IMR-90 (cell line): ENCODE measurements around the gene XRN1. TPM values are rescaled to one million over a fixed set of nuclear protein-coding genes. Genes with fewer than 3 reads are reported as not detected.

ENCODE experiments used
- ATAC-seq: fragments of 200-7000 bp; cut with Tn5 transposase; 2 replicates; pipeline ENCODE4 v1.9.1; 2020; ENCODE audit warnings: low read depth, mild to moderate bottlenecking, moderate library complexity
- BruUV-seq: library from RNA; stranded (reverse); fragments of 400-500 nt; replicated peaks from 2 replicates; lab custom pipeline; 2021; lab: Mats Ljungman, UMichigan
- CTCF ChIA-PET: fragments of 300-600 bp; formaldehyde crosslinking; extraction: SDS; loops from one replicate; lab custom pipeline; 2021; ENCODE audit warnings: antibody characterized with exemption; lab: Yijun Ruan, JAX
- POLR2A ChIA-PET: fragments of 300-600 bp; sonication (Branson Sonifier 250); formaldehyde crosslinking; loops from one replicate; lab custom pipeline; 2022; ENCODE audit warnings: antibody characterized with exemption; ENCODE audit not compliant: unreplicated experiment; lab: Charles Lee
- DNase-seq: peaks from one replicate; pipeline ENCODE4 v3.0.0; 2013
- H2AFZ ChIP-seq: replicated peaks from 2 replicates; pipeline ENCODE3; 2013; ENCODE audit warnings: low read length, mild to moderate bottlenecking; ENCODE audit not compliant: poor library complexity
- H2AK5ac ChIP-seq: 2 replicates; pipeline ENCODE4 v1.6.1; 2013; ENCODE audit warnings: low read depth, low read length, inconsistent platforms
- H2AK9ac ChIP-seq: replicated peaks from 2 replicates; pipeline ENCODE3; 2013; ENCODE audit warnings: mild to moderate bottlenecking, low read depth, low read length, moderate library complexity; ENCODE audit not compliant: poor library complexity
- H2BK120ac ChIP-seq: 2 replicates; pipeline ENCODE4 v1.6.1; 2013; ENCODE audit warnings: low read depth, low read length, inconsistent platforms
- H2BK15ac ChIP-seq: 3 replicates; pipeline ENCODE4 v1.6.1; 2013; ENCODE audit warnings: low read depth, low read length, inconsistent platforms
- H2BK20ac ChIP-seq: 2 replicates; pipeline ENCODE4 v1.6.1; 2013; ENCODE audit warnings: low read depth, mild to moderate bottlenecking, inconsistent platforms, low read length, moderate library complexity
- H2BK5ac ChIP-seq: 2 replicates; pipeline ENCODE4 v1.6.1; 2013; ENCODE audit warnings: mild to moderate bottlenecking, low read depth, low read length, inconsistent platforms; ENCODE audit not compliant: poor library complexity, severe bottlenecking
- H3K14ac ChIP-seq: replicated peaks from 2 replicates; pipeline ENCODE4 v1.6.1; 2013; ENCODE audit warnings: low read depth, low read length, inconsistent platforms
- H3K18ac ChIP-seq: 2 replicates; pipeline ENCODE4 v1.6.1; 2013; ENCODE audit warnings: low read depth, low read length, control low read depth
- H3K23ac ChIP-seq: 2 replicates; pipeline ENCODE4 v1.6.1; 2013; ENCODE audit warnings: low read depth, low read length, inconsistent platforms
- H3K27ac ChIP-seq: 2 replicates; pipeline ENCODE4 v1.5.1; 2013; ENCODE audit warnings: mild to moderate bottlenecking, control low read depth, low read length; ENCODE audit not compliant: insufficient read depth
- H3K27me3 ChIP-seq: 2 replicates; pipeline ENCODE4 v1.6.1; 2013; ENCODE audit warnings: low read length; ENCODE audit not compliant: control insufficient read depth, insufficient read depth
- H3K36me3 ChIP-seq: 2 replicates; pipeline ENCODE4 v1.6.1; 2013; ENCODE audit warnings: low read length, mixed read lengths; ENCODE audit not compliant: control insufficient read depth, insufficient read depth
- H3K4ac ChIP-seq: 2 replicates; pipeline ENCODE4 v1.6.1; 2013; ENCODE audit warnings: low read depth, low read length, inconsistent platforms
- H3K4me1 ChIP-seq: 2 replicates; pipeline ENCODE4 v1.6.1; 2013; ENCODE audit warnings: low read length, mixed read lengths; ENCODE audit not compliant: control insufficient read depth, insufficient read depth
- H3K4me2 ChIP-seq: 2 replicates; pipeline ENCODE4 v1.6.1; 2013; ENCODE audit warnings: low read depth, mild to moderate bottlenecking, control low read depth, low read length, moderate library complexity
- H3K4me3 ChIP-seq: 2 replicates; pipeline ENCODE4 v1.5.1; 2013; ENCODE audit warnings: low read depth, mild to moderate bottlenecking, control low read depth, low read length, moderate library complexity; ENCODE audit not compliant: insufficient read depth
- H3K56ac ChIP-seq: 2 replicates; pipeline ENCODE4 v1.6.1; 2013; ENCODE audit warnings: low read length, inconsistent platforms; ENCODE audit not compliant: insufficient read depth; ENCODE audit errors: extremely low read depth
- H3K79me1 ChIP-seq, 2 experiments: 2 replicates each; pipeline ENCODE4 v1.6.1; 2013; ENCODE audit warnings: low read length in 2 of 2, inconsistent platforms in 1 of 2, low read depth in 1 of 2
- H3K9ac ChIP-seq: 2 replicates; pipeline ENCODE4 v1.6.1; 2013; ENCODE audit warnings: low read depth, low read length, control low read depth
- H3K9me1 ChIP-seq: 2 replicates; pipeline ENCODE4 v1.6.1; 2013; ENCODE audit warnings: low read length, inconsistent platforms; ENCODE audit not compliant: insufficient read depth
- H3K9me3 ChIP-seq: 2 replicates; pipeline ENCODE4 v1.6.1; 2013; ENCODE audit warnings: low read length; ENCODE audit not compliant: control insufficient read depth, insufficient read depth
- H4K20me1 ChIP-seq: 2 replicates; pipeline ENCODE4 v1.6.1; 2013; ENCODE audit warnings: low read length, inconsistent platforms; ENCODE audit not compliant: insufficient read depth
- H4K5ac ChIP-seq: 2 replicates; pipeline ENCODE4 v1.6.1; 2013; ENCODE audit warnings: mild to moderate bottlenecking, low read depth, low read length, control low read depth
- H4K8ac ChIP-seq, 2 experiments: 2 replicates each; pipeline ENCODE4 v1.6.1; 2013; ENCODE audit warnings: low read depth in 2 of 2, low read length in 2 of 2, control low read depth in 1 of 2, inconsistent platforms in 1 of 2
- H4K91ac ChIP-seq: 2 replicates; pipeline ENCODE4 v1.6.1; 2013; ENCODE audit warnings: low read depth, low read length, inconsistent platforms; ENCODE audit not compliant: insufficient read depth
- FOS ChIP-seq: fragments of 150-350 bp; IDR thresholded peaks from 2 replicates; pipeline ENCODE4 v1.6.1; 2016; ENCODE audit warnings: low read depth, low read length
- MAFK ChIP-seq: IDR thresholded peaks from 2 replicates; pipeline ENCODE4 v1.6.1; 2012; ENCODE audit warnings: low read depth, low read length, improper control_type of control experiment
- RCOR1 ChIP-seq: IDR thresholded peaks from 2 replicates; pipeline ENCODE4 v1.6.1; 2012; ENCODE audit warnings: mild to moderate bottlenecking, low read length, improper control_type of control experiment; ENCODE audit not compliant: insufficient replicate concordance
- dilution Hi-C: fragments of 300-500 bp; cut with HindIII; formaldehyde crosslinking; loops from one replicate; pipeline ENCODE4 v1.14.3; 2018; ENCODE audit warnings: low sequenced_read_pairs; ENCODE audit not compliant: unreplicated experiment
- in situ Hi-C: fragments of 300-500 bp; cut with MboI; formaldehyde crosslinking; loops from 3 replicates; pipeline ENCODE4 v1.14.3; 2019; ENCODE audit warnings: low sequenced_read_pairs, inconsistent platforms, mixed read lengths
- intact Hi-C: fragments of 100-400 bp; cut with micrococcal nuclease; formaldehyde crosslinking; loops from 2 replicates; pipeline ENCODE4 v1.10.0; 2022
- polyA plus RNA-seq, 3 experiments: library from polyadenylated mRNA; depleted of rRNA; stranded (reverse); fragments of >200 nt; gene quantifications; 2 replicates each; pipeline ENCODE4 v1.2.3, GENCODE V29; 2012; ENCODE audit warnings: low replicate concordance in 1 of 3
- total RNA-seq: library from RNA; depleted of rRNA; stranded (reverse); fragments of >200 nt; gene quantifications from 2 replicates; pipeline ENCODE4 v1.2.3, GENCODE V29; 2012

The XRN1 gene
- total and polyA plus RNA-seq, 2 of the 4 experiments (the other 2 are of a cell fraction): 6.0 to 21.5 TPM

DNA sequence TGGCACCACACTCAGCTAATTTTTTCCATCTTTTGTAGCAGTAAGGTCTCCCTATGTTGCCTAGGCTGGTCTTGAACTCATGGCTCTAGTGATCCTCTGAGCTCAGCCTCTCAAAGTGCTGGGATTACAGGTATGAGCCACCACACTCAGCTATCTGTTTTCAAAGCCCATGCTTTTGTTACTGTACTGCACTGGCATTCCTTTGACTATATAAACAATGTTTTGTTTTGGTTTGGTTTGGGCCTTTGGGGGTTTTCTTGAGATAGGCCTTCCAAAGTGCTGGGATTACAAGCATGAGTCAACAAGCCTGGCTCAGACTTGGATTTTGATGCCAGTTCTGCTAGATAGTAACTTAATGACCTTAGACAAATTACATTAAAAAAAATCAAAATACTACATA lies 132.8 kb downstream of the XRN1 start:
- Histone ChIP-seq H2BK15ac (no peak overlapping the region), H3K27ac (no peak overlapping the region), H3K14ac (no peak overlapping the region), H3K4ac (no peak overlapping the region), H3K9me3 (no peaks in the 10 kb centered on the region), H2AFZ (no peak overlapping the region), H2AK5ac (no peak overlapping the region), H4K91ac (no peak overlapping the region), H3K9ac (no peak overlapping the region), H4K20me1 (no peaks in the 10 kb centered on the region), H2BK5ac (peak overlapping the region; percentile 24), H3K36me3 (peaks cover 19% of the 10 kb centered on the region), H3K4me2 (no peak overlapping the region), H4K8ac (0 out of 4 replicates have a peak overlapping the region, but pooled peaks of 1 of the 2 experiments have one; percentile 55), H2BK120ac (no peak overlapping the region), H4K5ac (no peak overlapping the region), H2AK9ac (no peak overlapping the region), H2BK20ac (no peak overlapping the region), H3K56ac (no peak overlapping the region), H3K4me3 (no peak overlapping the region), H3K23ac (no peak overlapping the region), H3K79me1 (peaks cover 0 to 2% of the 10 kb centered on the region in 2 experiments; a peak in 2 of 4 replicates), H3K27me3 (no peaks in the 10 kb centered on the region), H3K9me1 (no peaks in the 10 kb centered on the region), H3K18ac (no peak overlapping the region), H3K4me1 (no peaks in the 10 kb centered on the region; the same call in 1 of the 2 replicates)
- ATAC-seq: peak; percentile 64
- TF ChIP-seq RCOR1 (peak; percentile 90), MAFK (no peak), FOS (no peak)
- in situ Hi-C loops (no loop called here), intact Hi-C loops (no loop called here), dilution Hi-C loops (no loop called here)
- ChIA-PET POLR2A (no interaction called here), CTCF (interaction anchor here (1.0 kb wide), 1 partner anchor 42 kb away, joined by 4 read pairs; no protein-coding TSS in a partner anchor)
- peak; percentile 87 for DNase-seq
- BruUV-seq: no TSS peak
